NCI-H510A (cell line): Measurements from ENCODE around the gene CHRNB1.

Source experiments
- DNase-seq: peaks from one replicate; lab custom pipeline; 2025; lab: John Stamatoyannopoulos, UW

Gene CHRNB1, protein sequence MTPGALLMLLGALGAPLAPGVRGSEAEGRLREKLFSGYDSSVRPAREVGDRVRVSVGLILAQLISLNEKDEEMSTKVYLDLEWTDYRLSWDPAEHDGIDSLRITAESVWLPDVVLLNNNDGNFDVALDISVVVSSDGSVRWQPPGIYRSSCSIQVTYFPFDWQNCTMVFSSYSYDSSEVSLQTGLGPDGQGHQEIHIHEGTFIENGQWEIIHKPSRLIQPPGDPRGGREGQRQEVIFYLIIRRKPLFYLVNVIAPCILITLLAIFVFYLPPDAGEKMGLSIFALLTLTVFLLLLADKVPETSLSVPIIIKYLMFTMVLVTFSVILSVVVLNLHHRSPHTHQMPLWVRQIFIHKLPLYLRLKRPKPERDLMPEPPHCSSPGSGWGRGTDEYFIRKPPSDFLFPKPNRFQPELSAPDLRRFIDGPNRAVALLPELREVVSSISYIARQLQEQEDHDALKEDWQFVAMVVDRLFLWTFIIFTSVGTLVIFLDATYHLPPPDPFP

DNA sequence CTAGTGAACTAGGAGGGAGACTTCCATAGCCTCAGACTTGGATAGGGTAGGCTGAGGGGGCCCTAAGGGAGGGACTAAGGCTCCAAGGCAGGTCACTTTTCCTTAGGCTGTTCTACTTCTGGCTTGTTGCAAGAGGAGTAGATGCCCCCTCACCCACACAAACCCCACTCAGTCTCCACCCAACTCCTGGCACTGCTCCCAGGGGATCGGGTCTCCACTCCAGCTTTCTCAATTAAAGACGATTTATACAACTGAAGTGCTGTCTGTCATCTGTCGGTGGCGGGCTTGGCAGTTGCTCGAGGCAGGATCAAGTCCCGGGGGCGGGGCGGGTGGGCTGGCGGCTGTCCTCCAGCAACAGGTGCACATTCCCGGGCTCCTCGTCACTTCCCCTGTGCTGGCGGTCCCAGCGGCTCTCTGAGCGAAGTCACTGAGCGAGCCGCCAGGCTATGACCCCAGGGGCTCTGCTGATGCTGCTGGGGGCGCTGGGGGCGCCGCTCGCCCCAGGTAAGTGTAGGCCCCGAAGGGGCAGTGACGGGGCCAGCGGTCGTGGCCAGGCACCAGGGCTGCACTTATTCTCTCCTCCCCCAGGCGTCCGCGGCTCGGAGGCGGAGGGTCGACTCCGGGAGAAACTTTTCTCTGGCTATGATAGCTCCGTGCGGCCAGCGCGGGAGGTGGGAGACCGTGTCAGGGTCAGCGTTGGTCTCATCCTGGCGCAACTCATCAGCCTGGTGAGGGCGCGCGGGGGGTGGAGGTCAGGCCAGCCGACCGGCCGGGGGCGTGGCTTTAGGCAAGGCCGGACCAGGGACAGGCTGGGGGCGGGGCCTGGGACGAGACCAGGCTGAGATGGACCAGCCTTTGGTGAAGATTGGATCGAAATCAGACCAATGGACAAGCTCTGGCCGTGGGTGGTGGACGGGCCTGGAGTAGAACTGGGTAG, at the start of gene CHRNB1:
CHRNB1 (plus strand) TSS at position 380 of the 937 bp plus-strand sequence; CDS start at position 447, 67 bp downstream.
- DNase-seq = peak; percentile 47

DNA sequence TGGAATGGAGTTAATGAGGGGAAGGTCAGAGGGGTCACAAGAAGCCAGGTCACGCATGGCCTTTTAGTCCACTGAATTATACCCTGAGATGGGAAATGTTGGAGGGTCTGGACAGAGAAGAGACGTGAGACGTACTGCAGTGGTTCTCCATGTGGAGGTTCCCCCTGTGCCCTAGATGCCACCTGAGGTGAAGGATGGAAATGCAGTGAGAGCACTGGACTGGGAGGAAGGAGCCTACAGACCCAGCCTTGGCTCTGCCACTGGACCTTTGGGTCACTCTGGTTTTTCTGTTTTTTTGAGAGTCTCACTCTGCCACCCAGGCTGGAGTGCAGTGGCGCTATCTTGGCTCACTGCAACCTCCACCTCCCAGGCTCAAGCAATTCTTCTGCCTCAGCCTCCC, 48.7 kb upstream of the CHRNB1 start:
- DNase-seq = no peak

DNA sequence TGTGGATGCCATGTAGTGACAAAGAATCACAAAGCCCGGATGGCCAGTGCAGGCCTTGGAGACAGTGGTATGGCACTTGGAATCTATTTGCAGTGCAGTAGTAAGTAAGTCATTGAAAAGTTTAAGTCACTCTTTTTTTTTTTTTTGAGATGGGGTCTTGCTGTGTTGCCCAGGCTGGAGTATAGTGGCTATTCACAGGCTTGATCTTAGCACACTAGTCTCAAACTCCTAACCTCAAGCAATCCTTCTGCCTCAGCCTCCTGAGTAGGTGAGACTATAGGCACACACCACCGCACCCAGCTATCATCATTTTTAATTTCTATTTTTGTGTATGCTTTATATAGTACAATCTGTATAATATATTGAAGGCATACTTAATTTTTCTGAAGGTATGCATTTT, 46.2 kb upstream of the CHRNB1 start:
- no peak for DNase-seq

DNA sequence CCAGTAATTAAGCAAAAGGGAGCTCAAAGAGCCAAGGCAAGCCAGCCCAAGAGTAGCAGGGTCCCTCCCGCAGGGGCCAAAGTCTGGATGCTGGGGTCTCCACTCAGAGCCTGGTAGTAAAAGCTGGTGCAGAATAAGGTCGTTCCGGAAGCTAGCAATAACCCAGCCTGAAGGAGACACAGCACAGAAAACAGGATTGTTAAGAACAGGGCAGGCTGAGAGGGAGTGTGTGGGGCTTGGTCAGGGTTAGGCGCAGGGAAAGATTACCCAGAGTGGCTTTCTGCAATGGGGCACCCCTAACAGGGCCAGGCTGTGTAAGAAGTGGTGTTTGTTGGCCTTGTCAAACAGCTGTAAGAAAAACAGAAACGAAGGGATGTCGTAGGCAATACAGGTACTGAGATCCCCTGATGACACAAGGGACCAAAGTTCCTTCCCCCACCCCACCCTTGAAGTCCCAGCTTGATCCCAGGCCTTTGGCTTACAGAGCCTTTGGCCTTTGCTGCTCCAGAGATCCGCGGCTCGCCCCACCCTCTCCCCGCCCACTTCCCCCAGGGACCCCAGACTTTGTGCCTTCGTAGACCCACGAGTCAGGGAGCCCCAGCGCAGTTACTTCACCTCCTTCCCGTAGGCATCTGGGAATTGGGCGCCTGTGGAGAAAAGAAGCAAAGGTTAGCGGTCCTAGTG, 41.7 kb upstream of the CHRNB1 start:
- no peak for DNase-seq

DNA sequence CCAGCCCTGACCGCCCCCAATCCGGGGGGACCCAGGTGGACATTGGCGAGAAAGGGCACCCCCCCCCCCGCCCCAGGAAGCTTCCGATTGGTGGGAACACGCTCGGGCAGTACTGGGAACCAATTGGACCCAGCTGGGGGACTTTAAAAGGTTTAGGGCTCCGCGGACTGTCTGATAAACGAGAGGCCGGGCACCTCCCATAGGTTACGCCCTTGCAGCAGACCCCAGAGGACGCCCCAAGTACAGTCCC, 41.2 kb upstream of the CHRNB1 start:
- peak; percentile 51 for DNase-seq

DNA sequence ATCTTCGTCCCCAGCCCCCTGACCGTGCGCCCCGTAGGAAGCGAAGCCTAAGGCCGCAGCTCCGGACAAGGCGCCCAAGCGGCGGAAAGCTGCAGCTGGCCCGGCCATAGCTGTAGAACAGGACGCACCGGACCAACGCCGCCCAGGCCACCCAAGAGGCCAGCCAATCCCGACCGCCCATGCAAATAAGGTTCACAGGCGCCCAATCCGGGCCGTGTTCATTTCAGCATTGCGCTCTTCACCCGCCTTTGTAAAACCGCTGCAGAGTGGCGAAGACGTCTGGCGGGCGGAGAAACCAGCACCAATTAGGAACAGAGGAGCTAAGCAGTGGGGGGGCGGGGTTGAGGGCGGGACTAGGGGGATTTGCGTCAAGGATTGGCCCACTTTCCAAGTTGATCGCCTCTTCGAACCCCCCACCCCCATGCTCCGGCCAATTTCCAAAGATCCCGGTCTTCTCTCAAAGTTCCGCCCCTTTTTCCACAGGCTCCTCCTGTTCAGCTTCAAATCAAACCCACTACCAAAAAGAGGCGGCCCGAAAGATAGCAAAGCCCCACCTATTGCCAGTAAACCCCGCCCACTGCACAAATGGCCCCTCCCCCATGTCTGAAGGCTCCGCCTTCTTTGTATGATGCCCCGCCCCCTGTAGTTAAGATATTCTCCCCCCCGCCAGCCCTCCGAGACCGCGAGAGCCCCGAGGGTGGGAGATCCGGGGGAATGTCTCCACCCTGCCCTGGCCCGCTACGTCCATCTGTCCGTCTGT, 40.7 kb upstream of the CHRNB1 start, which contains the start of gene TMEM256:
TMEM256 (minus strand) TSS at position 121 of the 760 bp plus-strand sequence; CDS start at position 108, 13 bp downstream.
- DNase-seq = peak; percentile 98

DNA sequence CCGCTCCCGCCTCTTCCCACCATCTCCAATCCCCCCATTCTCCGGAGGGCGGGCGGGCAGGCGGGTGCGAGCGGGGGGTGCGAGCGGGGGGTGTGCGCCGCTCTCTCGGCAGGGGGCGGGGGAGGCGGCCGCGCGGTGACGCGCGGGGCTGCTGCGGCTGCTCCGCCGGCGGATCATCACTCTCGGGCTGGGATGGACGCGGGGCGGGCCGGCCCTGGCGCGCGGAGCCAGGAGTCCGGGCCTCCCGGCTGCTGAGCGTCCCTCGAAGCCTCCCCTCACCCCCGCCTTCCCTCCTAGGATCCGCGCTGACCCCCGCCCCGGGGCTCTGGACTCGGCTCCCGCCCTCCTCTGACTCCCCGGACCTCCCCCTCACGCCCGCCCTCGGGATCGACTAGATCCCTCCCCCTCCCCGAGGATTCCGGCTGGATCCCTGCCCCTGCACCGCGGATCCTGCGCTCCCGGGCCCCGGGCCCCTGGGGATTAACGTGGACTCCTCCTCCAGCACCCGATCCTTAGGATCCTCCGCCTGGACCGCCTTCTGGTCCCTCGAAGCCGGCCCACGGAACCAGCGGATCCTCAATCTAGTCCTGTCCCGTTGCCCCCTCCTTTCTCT, 40.0 kb upstream of the CHRNB1 start:
- DNase-seq = peak; percentile 55

DNA sequence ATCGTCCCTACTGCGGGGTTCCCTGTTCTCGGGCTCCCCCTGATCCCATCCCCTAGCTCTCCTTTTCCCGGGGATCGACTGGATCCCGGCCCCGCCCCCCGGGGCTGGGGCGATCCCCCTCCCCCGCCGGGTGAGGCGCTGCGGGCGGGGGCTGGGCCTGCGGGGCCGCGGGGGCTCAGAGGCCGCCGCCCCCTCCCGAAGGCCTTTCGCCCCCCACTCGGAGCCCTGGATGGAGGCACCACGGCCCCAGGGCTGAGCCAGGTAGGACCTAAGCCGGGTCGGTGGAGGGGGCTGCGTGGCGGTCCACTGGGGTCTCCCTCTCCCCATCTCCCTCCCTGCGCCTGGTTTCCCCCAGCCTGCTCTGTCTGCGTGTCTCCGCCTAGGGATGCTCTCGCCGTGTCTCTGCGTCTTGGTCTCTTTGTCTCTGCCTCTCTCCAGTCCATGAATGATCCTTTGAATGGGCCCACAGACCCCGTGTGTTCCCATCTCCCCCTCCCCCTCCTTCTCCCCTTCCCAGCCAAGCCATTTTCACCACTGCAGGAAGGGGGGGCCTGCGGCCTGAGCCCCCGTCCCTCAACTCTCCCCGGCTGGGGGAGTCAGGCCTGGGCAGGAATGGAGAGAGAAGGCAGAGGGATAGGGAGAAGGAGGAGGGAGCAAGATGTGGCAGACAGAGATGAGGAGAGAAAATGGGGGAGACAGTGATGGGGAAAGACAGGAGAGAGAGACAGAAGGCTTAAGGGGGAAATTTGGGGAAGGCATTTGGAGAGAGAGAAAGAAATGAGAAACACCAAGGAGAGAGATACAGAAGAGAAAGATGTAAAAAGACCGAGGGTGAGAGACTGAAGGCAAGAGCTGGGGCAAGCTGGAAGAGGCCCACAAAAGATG, 39.3 kb upstream of the CHRNB1 start:
- DNase-seq = no peak

DNA sequence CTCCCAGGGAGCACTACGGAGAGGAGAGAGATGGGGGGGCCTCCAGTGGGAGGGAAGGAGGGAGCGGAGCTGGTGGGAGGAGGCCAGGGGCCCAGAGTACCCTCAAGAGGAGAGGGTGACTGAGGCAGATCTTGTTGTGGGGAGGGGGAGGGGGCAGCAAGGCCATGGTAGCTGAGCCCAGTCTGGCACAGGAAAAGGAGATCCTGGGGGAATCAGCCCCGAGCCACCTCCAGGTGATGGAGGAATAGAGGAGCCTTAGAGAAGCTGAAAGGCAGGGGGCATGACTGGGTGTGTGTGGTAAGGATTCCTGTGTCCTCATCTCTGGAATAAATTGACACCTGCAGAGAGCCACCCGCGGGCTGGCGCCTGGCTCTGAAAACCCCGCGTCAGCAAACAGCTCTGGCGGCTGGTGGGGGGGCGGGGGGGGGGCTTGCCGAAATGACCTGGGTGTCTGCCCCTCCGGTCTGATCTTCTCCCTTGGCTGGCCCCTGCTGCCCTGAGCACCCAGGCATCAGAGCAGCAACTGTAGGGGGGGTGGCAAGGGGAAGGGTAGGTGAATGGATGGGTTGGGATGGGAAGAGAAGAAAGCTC, 38.5 kb upstream of the CHRNB1 start:
- DNase-seq = no peak

DNA sequence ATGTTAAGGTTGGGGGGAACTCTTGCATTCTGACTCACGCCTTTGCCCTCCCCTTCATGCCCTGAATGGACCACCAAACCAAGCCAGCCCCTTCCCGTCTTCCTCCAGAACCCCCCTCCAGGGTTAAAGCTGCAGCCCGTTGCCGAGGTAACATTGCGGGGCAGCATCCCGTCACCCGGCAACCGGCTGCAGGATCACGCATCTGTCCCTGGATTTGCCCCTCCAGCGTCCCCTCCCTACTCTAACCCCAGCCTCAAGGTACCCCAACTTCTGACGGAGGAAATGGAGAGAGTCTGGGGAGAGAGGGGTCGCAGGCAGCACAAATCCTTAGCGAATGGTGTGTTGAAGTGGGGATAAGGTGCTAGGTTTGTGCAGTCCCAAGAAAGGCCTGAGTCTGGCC, 37.8 kb upstream of the CHRNB1 start:
- DNase-seq = no peak

DNA sequence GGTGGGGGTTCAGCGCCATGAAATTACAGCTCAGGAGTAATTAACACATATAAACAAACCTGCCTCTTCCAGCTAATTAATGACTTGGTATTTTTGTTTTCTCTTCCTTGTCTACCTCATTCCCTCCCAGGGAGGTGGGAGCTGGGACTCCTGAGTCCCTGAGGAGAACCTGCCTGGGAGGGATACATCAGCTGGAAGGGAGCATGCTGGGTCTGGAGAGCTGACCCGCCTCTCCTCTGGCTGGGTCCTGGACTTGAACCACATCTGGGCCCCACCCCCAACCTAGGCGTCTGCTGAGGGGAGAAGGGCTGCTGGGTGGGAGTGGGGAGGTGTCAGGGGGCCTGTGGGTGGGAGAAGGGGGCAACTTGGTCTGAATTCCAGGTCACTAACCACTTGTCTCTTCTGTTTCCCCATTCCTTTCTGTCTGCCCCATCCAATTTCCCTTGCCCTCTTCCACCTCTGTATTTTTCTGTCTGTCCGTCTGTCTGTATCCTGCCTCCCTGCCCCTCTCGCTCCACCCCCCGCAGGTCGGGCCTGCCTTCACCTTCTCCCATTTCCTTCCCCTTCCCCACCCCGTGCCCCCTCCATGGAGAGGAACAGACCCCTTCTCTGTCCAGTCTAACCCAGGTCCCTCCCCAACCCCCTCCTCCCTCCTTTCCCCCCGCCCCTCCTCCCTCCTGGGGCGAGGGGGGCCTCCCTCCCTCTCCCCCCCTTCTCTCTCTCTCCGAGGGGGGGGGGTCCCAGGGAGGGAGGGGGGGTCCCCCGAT, 37.2 kb upstream of the CHRNB1 start, which contains the start of gene NLGN2:
NLGN2 (plus strand) TSS at position 361 of the 767 bp plus-strand sequence. CDS start 411 bp downstream, outside the sequence.
- no peak for DNase-seq

DNA sequence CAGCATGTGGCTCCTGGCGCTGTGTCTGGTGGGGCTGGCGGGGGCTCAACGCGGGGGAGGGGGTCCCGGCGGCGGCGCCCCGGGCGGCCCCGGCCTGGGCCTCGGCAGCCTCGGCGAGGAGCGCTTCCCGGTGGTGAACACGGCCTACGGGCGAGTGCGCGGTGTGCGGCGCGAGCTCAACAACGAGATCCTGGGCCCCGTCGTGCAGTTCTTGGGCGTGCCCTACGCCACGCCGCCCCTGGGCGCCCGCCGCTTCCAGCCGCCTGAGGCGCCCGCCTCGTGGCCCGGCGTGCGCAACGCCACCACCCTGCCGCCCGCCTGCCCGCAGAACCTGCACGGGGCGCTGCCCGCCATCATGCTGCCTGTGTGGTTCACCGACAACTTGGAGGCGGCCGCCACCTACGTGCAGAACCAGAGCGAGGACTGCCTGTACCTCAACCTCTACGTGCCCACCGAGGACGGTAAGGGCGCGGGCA, 36.6 kb upstream of the CHRNB1 start:
- no peak for DNase-seq

DNA sequence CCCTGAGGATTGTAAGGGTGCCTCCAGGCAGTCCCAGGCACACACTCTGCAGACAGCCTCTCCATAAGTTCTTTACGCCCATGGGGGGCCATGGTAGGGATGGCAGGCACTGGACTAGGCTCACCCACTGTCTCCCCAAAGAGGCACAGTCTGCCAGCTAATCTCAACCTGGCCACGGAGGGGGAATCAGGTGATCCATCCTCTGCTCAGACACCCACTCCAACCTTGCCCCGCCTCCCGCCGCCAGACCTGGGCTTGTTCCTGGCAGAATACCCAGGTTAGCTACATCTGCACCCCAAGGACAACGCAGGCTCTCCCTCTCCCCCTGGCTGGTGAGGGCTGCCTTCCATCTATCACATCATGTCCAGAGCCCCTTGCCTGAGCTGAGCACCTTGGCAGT, 36.0 kb upstream of the CHRNB1 start:
- DNase-seq = no peak

DNA sequence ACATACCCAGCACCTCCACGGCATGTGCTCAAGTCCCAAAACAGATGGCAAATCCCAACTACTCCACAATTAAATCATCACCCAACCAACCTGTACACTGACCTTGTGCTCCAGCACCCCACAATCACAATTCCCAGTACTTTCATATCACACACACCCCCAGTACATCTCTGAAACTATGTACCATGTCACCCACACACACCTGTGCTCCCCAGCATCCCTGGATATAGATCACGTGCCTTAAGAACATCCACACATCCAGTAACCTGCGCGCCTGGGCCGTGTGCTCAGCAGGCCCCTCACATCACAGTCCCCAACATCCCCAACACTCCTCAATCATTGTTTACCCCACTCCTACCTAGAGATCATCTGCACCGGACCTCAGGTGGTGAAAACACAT, 35.1 kb upstream of the CHRNB1 start:
- no peak for DNase-seq

DNA sequence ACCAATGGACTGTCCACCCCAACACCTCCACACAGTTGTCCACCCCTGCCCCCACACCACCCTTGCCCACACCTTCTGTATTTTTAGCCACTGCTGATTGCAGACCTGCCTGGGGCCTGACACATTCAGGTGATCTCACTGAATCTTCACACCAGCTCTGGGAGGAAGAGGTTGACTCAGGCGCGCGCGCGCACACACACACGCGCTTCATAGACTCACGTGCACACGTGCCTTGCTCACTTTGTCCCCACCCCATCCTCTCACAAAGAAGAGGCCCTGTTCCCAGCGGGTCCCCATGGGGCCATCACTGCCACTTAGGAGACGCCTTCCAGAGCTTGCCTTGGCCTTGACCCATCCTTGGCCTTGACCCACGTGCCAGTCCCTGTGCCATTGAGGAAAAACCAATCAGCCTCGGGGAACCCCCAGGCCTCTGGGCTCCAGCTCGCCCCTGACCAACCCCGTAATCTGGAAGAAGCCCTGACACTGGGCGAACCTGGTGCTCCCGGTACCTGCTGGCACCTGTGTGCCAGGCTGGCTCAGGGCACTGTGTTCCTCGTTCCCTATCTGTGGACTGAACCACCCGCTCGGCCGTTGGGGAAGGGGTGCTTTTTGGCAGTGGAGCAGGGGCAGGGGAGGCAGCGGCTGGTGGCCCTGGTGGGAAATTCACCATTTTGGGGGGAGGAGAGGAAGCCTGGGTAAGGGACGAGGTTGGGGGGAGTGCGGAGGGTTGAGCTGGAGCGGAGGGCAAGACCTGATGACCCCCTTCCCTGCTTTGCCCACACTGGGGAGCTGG, 34.0 kb upstream of the CHRNB1 start:
- no peak for DNase-seq

DNA sequence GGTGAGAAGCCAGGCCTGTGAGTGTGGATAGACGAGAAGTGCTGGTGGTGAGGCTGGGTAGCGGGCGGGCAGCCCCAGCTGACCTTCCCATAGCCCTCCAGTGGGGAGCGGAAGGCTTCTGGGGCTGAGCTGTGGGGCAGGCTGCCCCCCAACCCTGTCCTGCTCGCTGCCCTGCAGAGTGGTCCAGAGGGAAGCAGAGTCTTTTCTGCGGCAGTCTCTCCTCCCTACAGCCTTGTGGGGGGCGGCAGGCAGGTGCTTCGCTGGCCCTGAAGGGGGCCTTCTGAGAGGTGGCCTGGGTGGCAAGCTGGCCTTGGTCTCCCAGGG, 33.5 kb upstream of the CHRNB1 start:
- DNase-seq = no peak

DNA sequence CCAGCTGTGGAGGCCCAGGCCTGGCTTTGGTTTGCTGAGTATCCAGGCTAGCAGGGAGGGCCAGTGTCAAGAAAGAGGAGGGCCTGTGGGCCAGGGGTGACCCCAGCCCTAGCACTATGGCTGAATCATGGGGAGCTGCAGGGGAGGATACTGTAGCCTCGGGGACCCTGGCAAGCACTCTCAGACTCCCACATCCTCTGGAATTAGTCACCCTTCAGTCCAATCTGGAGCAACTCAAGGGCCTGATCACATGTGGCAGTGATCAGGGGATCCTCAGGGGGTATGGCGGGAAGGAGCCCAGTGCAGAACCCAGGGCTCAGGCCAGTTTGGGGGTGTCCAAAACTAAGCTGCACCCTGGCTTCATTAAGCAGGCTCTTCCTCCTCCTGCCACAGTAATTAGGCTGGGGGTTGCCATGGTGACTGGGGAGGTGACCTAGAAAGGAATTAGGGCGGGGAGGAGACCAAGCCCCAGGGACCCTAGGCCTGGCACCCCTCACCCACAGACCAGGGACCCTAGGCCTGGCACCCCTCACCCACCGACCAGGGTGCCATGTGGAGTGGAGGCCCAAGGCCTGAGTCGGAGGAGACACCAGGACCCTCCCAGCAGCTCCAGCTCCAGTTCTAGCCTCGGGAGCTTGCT, 31.4 kb upstream of the CHRNB1 start:
- DNase-seq = no peak

DNA sequence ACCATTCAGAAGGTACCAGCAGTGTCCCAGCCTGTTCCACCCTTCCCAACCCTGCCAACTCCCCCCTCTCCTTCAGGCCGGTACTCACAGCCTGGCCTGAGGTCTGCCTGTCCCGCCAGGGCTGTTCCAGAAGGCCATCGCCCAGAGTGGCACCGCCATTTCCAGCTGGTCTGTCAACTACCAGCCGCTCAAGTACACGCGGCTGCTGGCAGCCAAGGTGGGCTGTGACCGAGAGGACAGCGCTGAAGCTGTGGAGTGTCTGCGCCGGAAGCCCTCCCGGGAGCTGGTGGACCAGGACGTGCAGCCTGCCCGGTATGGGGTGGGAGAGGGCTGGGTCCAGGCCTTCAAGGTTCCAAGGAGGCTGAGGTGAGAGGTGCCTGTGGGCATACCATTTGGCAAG, 30.0 kb upstream of the CHRNB1 start:
- DNase-seq = no peak
